Colonic mucosa (tissue), 4 donors: ENCODE measurements around the gene NACAD. TPM values are rescaled to one million over a fixed set of nuclear protein-coding genes. Genes with fewer than 3 reads are reported as not detected.

Source experiments
- DNase-seq: peaks from one replicate; pipeline ENCODE4 v3.0.0-alpha.2; 2020
- H3K27ac ChIP-seq: fragments of 200-600 bp; one replicate; pipeline ENCODE4 v1.8.0; 2021
- H3K27me3 ChIP-seq: fragments of 200-600 bp; one replicate; pipeline ENCODE4 v1.8.0; 2021
- H3K36me3 ChIP-seq: fragments of 200-600 bp; one replicate; pipeline ENCODE4 v1.8.0; 2021
- H3K4me1 ChIP-seq: fragments of 200-600 bp; one replicate; pipeline ENCODE4 v1.8.0; 2021; ENCODE audit warnings: mild to moderate bottlenecking
- H3K4me3 ChIP-seq: fragments of 200-600 bp; one replicate; pipeline ENCODE4 v1.8.0; 2021
- H3K9ac ChIP-seq, 2 donors: one replicate each; pipeline ENCODE4 v1.7.0; 2013; ENCODE audit warnings: control low read depth in 2 of 2, low read depth in 2 of 2, low read length in 2 of 2
- H3K9me3 ChIP-seq: fragments of 200-600 bp; one replicate; pipeline ENCODE4 v1.8.0; 2021
- intact Hi-C: fragments of 100-400 bp; cut with DNase I; formaldehyde crosslinking; loops from one replicate; pipeline ENCODE4 v1.14.1; 2022
- total RNA-seq, 2 donors: library from RNA; stranded (reverse); fragmentation: NEBNext Ultra II Directional in 1 of 2; extraction: Animal tissue kit (Norgen Biotek cat#: 25700) in 1 of 2; gene quantifications; one replicate each; pipeline ENCODE4 v1.2.1, GENCODE V29; 2021
- TF ChIP-seq, protein P1 (sequence below): fragments of 200-600 bp; IDR thresholded peaks from one replicate; pipeline ENCODE4 v1.8.0; 2022; ENCODE audit warnings: antibody characterized with exemption, mild to moderate bottlenecking
- donor health status: healthy.
- donor health status: DM: no; HTN: no; CAD: no.
- donor health status: DM: no; HTN: no; CAD: no.

The NACAD gene
- total RNA-seq, 2 donors from 2014 or later, result 1.0 to 3.3 TPM

GRCh38 chr7:45098983-45099839 lies 10.4 kb upstream of the NACAD start:
- intact Hi-C loops, result no loop called here
- Histone ChIP-seq H3K36me3 (peaks cover 24% of the 10 kb centered on the region), H3K27me3 (no peaks in the 10 kb centered on the region), H3K9ac (no peak overlapping the region), H3K4me1 (no peaks in the 10 kb centered on the region), H3K27ac (no peak overlapping the region), H3K9me3 (no peaks in the 10 kb centered on the region), H3K4me3 (no peak overlapping the region)
- no peak for DNase-seq
- TF ChIP-seq, protein P1, sequence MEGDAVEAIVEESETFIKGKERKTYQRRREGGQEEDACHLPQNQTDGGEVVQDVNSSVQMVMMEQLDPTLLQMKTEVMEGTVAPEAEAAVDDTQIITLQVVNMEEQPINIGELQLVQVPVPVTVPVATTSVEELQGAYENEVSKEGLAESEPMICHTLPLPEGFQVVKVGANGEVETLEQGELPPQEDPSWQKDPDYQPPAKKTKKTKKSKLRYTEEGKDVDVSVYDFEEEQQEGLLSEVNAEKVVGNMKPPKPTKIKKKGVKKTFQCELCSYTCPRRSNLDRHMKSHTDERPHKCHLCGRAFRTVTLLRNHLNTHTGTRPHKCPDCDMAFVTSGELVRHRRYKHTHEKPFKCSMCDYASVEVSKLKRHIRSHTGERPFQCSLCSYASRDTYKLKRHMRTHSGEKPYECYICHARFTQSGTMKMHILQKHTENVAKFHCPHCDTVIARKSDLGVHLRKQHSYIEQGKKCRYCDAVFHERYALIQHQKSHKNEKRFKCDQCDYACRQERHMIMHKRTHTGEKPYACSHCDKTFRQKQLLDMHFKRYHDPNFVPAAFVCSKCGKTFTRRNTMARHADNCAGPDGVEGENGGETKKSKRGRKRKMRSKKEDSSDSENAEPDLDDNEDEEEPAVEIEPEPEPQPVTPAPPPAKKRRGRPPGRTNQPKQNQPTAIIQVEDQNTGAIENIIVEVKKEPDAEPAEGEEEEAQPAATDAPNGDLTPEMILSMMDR, result no peak

- peaks cover 11% of the 10 kb centered on the region for H3K27me3 ChIP-seq
- H3K36me3 ChIP-seq, result no peaks in the 10 kb centered on the region
- no peaks in the 10 kb centered on the region for H3K9me3 ChIP-seq
- no peak overlapping the region for H3K9ac ChIP-seq
- no peak overlapping the region for H3K27ac ChIP-seq
- TF ChIP-seq, protein P1, result no peak
- intact Hi-C loops, result no loop called here
- H3K4me3 ChIP-seq, result no peak overlapping the region
- H3K4me1 ChIP-seq, result no peaks in the 10 kb centered on the region
- no peak for DNase-seq
These were observed 4.1 kb upstream of the NACAD start for GRCh38 chr7:45092931-45093235.

DNA sequence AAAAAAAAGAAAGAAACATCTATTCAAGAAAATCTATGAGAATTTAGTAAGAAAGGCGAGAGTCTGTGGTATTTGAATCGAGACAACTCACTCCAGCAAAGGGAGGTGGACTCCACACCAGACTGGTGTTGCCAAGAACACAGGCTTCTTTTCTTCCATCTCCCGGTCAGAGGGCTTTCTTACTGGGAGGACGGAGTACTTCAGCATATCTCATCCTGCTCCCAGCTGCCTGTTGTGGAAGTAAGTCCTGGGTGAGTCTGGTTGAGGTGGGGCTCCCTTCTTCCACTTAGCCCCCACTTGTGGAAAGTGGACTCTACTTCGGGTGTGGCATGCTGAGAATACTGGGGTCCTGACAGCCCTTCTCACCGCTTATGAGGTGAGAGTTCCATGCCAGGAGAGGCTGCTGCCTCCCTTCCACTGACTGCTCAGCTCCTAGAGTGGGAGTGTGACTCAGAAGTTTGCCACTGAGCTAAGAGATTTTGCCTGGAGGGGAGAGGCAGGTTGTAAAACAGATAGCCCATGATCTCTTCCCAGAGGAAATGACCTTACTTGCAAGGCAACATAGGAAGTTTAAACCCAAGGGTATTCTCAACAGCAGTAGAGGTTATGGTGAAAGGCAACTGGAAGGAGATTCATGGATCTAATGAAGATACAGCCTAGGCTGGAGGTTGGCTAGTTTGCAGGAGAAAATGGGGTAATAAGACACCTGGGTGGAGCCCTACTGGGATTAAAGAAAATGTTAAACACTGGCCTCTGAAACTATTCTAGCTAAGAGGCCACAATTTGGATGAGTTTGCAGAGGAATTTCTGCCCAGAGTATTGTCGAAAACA lies 3.5 kb upstream of the NACAD start:
- no peaks in the 10 kb centered on the region for H3K9me3 ChIP-seq
- TF ChIP-seq, protein P1, result no peak
- H3K9ac ChIP-seq, result no peak overlapping the region
- no peak for DNase-seq
- H3K27me3 ChIP-seq, result peaks cover 11% of the 10 kb centered on the region
- intact Hi-C loops, result no loop called here
- H3K4me3 ChIP-seq, result no peak overlapping the region
- H3K4me1 ChIP-seq, result no peaks in the 10 kb centered on the region
- H3K36me3 ChIP-seq, result no peaks in the 10 kb centered on the region
- no peak overlapping the region for H3K27ac ChIP-seq

GRCh38 chr7:45089341-45089891 lies 647 bp upstream of the NACAD start:
- intact Hi-C loops, result no loop called here
- Histone ChIP-seq H3K9ac (no peak overlapping the region), H3K36me3 (no peaks in the 10 kb centered on the region), H3K9me3 (no peaks in the 10 kb centered on the region), H3K27me3 (peaks cover 11% of the 10 kb centered on the region), H3K4me3 (peak overlapping the region; percentile 40), H3K4me1 (no peaks in the 10 kb centered on the region), H3K27ac (no peak overlapping the region)
- TF ChIP-seq, protein P1, result no peak
- peak; percentile 54 for DNase-seq

- peaks cover 11% of the 10 kb centered on the region for H3K27me3 ChIP-seq
These were observed 545 bp downstream of the NACAD start for GRCh38 chr7:45088146-45088701.

More at GRCh38 chr7:45088146-45088701, 545 bp downstream of the NACAD start:
- Histone ChIP-seq H3K4me3 (peak overlapping the region; percentile 40), H3K9me3 (no peaks in the 10 kb centered on the region), H3K9ac (peak overlapping the region in 1 of 2 donors; percentile 60), H3K27ac (no peak overlapping the region), H3K4me1 (no peaks in the 10 kb centered on the region), H3K36me3 (no peaks in the 10 kb centered on the region)
- intact Hi-C loops, result no loop called here
- DNase-seq, result no peak
- TF ChIP-seq, protein P1, result no peak
